Prostate gland (tissue), 2 donors: ENCODE results near the gene RND3.

Experiments used
- POLR2A ChIP-seq: fragments of 450-650 bp; IDR thresholded peaks from one replicate; pipeline ENCODE4 v1.6.1; 2016; ENCODE audit warnings: antibody characterized with exemption, mild to moderate bottlenecking
- TF ChIP-seq, protein P1 (sequence below), 4 experiments: fragments of 200-600 bp in 2 of 4; fragments of 450-650 bp in 2 of 4; sonication (generic) in 2 of 4; IDR thresholded peaks; 1 replicate in 3 of 4; 2 replicates in 1 of 4; pipeline ENCODE4 v1.5.1; 2016 to 2019; ENCODE audit warnings: antibody characterized with exemption in 4 of 4, mild to moderate bottlenecking in 2 of 4, moderate library complexity in 2 of 4

GRCh38 chr2:150520887-150521664 is 33.6 kb upstream of the RND3 start:
- no peak for TF ChIP-seq POLR2A
- TF ChIP-seq, protein P1, sequence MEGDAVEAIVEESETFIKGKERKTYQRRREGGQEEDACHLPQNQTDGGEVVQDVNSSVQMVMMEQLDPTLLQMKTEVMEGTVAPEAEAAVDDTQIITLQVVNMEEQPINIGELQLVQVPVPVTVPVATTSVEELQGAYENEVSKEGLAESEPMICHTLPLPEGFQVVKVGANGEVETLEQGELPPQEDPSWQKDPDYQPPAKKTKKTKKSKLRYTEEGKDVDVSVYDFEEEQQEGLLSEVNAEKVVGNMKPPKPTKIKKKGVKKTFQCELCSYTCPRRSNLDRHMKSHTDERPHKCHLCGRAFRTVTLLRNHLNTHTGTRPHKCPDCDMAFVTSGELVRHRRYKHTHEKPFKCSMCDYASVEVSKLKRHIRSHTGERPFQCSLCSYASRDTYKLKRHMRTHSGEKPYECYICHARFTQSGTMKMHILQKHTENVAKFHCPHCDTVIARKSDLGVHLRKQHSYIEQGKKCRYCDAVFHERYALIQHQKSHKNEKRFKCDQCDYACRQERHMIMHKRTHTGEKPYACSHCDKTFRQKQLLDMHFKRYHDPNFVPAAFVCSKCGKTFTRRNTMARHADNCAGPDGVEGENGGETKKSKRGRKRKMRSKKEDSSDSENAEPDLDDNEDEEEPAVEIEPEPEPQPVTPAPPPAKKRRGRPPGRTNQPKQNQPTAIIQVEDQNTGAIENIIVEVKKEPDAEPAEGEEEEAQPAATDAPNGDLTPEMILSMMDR (IDR thresholded peaks at IDR 0.05), result no peak
